Right lobe of liver (tissue), 4 donors: ENCODE results near the gene PROM2.

ENCODE experiments used
- POLR2A ChIP-seq: fragments of 450-650 bp; IDR thresholded peaks from one replicate; pipeline ENCODE4 v1.6.1; 2017; ENCODE audit warnings: antibody characterized with exemption, mild to moderate bottlenecking
- TF ChIP-seq, protein P1 (sequence below), 4 donors: fragments of 200-600 bp in 3 of 4; fragments of 450-650 bp in 1 of 4; IDR thresholded peaks; one replicate each; pipeline versions ENCODE4 v1.5.1 to v1.8.0; 2016 to 2022; ENCODE audit warnings: antibody characterized with exemption in 4 of 4, mild to moderate bottlenecking in 2 of 4
- donor health status: DM: no; HTN: no; CAD: no.
- donor health status: DM: no; HTN: no; CAD: no.
- donor health status: DM: no; HTN: yes; CAD: no.

DNA sequence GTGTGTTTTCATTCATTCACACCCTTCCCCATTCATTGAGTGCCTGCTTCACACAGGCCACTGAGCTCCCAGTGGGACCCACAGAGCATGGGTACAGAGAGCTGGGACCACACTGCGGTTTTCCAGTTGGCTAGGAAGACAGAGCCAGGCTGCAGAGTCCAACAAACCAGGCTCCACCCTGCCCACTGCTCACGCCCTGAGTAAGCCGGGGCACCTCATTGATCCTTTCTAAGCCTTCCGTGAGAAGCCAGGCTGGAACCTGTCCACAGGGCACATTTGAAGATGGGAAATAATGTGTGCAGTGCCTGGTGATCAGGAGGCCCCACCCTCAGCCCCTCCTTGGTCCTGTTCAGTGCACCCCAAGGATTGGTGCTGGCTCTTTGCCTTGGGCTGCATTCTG lies 36.4 kb downstream of the PROM2 start:
- TF ChIP-seq, protein P1, sequence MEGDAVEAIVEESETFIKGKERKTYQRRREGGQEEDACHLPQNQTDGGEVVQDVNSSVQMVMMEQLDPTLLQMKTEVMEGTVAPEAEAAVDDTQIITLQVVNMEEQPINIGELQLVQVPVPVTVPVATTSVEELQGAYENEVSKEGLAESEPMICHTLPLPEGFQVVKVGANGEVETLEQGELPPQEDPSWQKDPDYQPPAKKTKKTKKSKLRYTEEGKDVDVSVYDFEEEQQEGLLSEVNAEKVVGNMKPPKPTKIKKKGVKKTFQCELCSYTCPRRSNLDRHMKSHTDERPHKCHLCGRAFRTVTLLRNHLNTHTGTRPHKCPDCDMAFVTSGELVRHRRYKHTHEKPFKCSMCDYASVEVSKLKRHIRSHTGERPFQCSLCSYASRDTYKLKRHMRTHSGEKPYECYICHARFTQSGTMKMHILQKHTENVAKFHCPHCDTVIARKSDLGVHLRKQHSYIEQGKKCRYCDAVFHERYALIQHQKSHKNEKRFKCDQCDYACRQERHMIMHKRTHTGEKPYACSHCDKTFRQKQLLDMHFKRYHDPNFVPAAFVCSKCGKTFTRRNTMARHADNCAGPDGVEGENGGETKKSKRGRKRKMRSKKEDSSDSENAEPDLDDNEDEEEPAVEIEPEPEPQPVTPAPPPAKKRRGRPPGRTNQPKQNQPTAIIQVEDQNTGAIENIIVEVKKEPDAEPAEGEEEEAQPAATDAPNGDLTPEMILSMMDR (IDR thresholded peaks at IDR 0.05), result no peak
- no peak for TF ChIP-seq POLR2A
